ENCODE results near the gene DESI1.

- TF ChIP-seq, protein P1, sequence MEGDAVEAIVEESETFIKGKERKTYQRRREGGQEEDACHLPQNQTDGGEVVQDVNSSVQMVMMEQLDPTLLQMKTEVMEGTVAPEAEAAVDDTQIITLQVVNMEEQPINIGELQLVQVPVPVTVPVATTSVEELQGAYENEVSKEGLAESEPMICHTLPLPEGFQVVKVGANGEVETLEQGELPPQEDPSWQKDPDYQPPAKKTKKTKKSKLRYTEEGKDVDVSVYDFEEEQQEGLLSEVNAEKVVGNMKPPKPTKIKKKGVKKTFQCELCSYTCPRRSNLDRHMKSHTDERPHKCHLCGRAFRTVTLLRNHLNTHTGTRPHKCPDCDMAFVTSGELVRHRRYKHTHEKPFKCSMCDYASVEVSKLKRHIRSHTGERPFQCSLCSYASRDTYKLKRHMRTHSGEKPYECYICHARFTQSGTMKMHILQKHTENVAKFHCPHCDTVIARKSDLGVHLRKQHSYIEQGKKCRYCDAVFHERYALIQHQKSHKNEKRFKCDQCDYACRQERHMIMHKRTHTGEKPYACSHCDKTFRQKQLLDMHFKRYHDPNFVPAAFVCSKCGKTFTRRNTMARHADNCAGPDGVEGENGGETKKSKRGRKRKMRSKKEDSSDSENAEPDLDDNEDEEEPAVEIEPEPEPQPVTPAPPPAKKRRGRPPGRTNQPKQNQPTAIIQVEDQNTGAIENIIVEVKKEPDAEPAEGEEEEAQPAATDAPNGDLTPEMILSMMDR (IDR thresholded peaks at IDR 0.05): no peak
- TF ChIP-seq EZH2 (IDR thresholded peaks at IDR 0.05): no peak
Observed at GRCh38 chr22:41657709-41658108, 36.9 kb upstream of the DESI1 start.
